ENCODE data around the gene KRT36.

Gene KRT36

DNA sequence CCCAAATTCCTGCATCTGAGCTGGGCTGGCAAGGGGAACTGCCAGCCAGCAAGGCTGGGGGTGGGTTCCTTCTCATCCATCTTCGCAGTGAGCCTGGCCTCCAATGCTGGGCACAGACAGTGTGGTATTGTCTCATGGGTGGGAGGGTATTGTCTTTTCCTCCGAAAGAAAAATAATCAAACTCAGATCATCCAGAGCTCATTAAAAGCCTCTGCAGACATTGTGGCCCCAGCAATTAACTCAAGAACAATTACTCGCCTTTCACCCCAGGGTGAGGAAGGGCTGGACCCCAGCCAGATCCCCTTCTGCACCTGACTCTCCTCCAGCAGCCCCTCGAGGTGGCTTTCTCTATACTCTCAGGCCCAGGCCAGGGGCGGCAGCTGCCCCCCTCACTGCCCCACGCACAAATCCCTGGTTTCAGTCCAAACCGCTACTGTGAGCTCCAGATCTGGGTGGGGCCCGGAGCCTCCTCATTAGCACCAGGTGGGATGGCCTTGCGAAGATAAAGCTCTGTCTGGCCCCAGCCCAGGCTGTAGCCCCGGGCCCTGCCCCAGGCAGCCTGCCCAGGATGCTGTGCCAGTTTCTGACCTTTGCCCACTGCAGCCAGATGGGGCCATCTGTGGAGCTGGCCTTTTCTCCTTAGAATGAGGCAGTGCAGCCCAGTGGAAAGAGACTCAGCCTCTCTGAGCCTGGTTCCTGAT is 31.3 kb upstream of the KRT36 start:
- no peak overlapping the region for H3K27ac ChIP-seq
- TF ChIP-seq ZFX (IDR thresholded peaks at IDR 0.05), result no peak
- TF ChIP-seq, protein P1, sequence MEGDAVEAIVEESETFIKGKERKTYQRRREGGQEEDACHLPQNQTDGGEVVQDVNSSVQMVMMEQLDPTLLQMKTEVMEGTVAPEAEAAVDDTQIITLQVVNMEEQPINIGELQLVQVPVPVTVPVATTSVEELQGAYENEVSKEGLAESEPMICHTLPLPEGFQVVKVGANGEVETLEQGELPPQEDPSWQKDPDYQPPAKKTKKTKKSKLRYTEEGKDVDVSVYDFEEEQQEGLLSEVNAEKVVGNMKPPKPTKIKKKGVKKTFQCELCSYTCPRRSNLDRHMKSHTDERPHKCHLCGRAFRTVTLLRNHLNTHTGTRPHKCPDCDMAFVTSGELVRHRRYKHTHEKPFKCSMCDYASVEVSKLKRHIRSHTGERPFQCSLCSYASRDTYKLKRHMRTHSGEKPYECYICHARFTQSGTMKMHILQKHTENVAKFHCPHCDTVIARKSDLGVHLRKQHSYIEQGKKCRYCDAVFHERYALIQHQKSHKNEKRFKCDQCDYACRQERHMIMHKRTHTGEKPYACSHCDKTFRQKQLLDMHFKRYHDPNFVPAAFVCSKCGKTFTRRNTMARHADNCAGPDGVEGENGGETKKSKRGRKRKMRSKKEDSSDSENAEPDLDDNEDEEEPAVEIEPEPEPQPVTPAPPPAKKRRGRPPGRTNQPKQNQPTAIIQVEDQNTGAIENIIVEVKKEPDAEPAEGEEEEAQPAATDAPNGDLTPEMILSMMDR (conservative IDR thresholded peaks at IDR 0.05), result no peak

DNA sequence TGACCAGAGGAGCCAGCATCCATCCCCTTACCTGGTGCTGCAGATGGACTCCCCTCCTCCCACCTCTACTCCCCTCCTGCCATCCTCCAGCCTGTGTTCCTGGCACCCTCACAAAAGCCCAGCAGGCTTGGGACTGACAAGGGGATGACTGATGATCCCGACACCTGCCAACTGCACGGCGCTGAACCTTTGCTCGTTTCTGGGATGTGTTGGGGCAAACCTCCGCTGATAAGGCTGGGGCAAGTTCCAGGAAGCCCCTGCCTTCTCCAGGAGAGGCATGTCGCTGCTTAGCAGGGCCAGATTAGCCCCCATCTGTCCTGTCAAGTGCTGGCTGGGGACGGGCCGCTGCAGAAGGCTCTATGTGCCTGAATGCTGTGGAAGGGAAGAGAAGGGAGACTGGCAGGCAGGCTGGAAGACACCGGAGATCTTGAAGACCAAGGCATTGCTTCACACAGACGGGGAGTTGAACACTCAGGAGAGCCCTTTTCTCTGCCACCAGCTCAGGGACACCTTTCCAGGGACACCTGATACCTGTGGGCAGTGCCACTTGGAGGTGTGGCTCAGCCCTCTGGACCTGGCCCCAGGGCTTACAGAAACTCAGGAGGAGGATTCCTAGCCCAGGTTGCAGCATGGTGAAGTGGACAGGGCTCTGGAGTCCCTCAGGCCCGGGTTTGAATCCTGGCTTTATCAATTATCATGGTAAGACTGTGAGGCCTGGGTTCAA is 30.0 kb upstream of the KRT36 start:
- H3K27ac ChIP-seq, result no peak overlapping the region
- TF ChIP-seq, protein P1 (conservative IDR thresholded peaks at IDR 0.05), result no peak
- no peak for TF ChIP-seq ZFX (IDR thresholded peaks at IDR 0.05)

DNA sequence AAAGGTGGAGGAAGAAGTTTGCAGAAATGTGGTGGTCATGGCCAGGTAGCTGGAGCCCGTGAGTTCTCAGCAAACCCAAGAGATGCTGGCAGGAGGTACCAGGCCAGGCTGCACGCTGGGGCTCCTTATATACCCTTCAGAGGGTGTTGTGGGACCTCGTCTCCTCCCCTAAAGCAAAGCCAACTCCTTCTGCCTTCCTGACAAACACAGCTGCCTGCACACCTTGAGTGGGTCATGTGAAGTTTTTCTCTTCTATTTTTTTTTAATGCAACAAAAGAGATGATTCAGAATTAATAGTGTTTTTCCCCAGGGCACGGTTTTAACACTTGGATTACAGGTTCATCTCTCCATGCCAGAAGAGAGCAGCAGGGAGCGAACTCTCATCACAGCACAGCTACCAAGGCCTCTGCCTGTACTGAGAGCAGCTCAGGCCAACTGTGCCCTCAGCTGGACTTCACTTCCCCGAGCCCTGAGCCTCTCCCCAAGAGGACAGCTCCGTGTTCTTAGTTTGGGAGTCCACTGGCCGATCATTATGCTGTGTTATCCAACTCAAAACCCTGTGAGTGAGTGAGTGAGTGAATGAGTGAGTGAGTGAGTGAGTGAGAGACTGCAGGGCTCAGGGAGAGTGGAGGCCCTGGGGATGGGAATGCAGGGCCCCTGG is 29.2 kb upstream of the KRT36 start, which contains the start of gene KRT15:
KRT15 (minus strand) TSS at position 102 of the 661 bp plus-strand sequence; CDS start at position 39, 63 bp downstream.
- TF ChIP-seq, protein P1 (conservative IDR thresholded peaks at IDR 0.05), result no peak
- no peak for TF ChIP-seq ZFX (IDR thresholded peaks at IDR 0.05)
- no peak within 1 kb of the TSS for H3K27ac ChIP-seq

DNA sequence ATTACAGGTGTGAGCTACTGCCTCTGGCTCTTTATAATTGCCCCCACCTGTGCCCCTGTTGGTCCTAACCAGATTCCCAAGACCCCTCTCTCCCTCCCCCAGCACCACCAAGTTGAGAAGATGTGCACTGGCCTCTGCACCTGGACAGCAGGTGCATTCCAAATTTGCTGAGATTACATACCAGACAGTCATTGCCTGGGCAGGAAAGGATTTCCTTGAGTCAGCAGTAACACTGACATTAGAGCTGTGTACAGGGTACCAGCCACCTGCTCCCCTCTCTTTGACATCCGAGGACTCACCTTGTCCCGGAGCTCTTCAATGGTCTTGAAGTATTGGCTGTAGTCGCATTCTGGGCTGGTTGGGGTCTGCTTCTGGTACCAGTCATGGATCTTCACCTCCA is 28.3 kb upstream of the KRT36 start:
- H3K27ac ChIP-seq, result no peak overlapping the region
- TF ChIP-seq, protein P1 (conservative IDR thresholded peaks at IDR 0.05), result no peak
- TF ChIP-seq ZFX (IDR thresholded peaks at IDR 0.05), result no peak

DNA sequence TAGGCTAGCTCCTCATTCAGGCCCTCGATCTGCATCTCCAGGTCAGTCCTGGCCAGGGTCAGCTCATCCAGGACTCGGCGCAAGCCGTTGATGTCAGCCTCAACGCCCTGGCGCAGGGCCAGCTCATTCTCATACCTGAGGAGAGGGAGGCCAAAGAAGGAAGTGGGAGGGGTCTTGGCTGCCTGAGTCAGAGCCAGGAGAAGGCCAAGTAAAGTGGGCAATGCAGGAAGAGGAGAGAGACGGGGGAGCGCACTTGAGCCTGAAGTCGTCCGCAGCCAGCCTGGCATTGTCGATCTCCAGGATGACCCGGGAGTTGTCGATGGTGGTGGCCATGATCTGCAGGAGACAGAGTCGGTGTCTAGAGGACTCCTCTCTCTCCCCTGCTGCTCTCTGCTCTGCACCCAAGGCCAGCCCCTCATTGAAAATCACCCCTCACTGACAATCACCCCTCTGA is 27.1 kb upstream of the KRT36 start:
- no peak overlapping the region for H3K27ac ChIP-seq
- TF ChIP-seq, protein P1 (conservative IDR thresholded peaks at IDR 0.05), result no peak
- no peak for TF ChIP-seq ZFX (IDR thresholded peaks at IDR 0.05)

DNA sequence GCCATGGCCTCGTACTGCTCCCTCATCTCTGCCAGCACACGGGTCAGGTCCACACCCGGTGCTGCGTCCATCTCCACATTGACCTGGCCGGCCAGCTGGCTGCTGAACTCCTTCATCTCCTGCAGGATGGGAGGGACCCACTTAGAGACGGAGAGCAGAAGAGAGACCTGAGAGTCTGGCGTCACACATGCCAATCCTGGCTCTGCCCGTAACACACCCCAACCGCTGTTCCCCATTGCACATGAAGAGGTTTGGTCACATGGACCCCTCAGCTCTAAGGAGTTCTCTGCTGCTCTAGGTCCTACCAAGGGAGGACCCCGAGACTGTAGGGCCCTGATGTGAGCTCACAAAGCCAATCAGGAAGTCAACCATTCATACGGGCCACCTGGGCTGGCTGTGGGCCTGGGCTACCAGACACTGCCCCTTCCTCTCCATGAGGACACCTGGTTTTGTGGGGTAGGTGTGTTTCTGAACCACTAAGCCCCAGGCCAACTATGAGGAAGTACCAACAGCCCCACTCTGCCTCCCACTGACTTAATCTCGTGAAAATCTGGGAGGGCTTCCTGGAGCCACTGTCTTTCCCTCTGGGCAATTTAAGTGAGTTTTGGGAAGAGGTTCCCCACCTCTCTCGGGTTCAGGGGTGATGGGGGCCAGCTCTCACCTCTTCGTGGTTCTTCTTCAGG is 26.6 kb upstream of the KRT36 start:
- TF ChIP-seq, protein P1 (conservative IDR thresholded peaks at IDR 0.05), result no peak
- TF ChIP-seq ZFX (IDR thresholded peaks at IDR 0.05), result no peak

More for the DNA sequence above, 26.6 kb upstream of the KRT36 start:
- H3K27ac ChIP-seq, result no peak overlapping the region
